HS-5 (cell line): ENCODE measurements around the gene CDK5RAP3.
"Not testable (repeated sequence)": the region's sequence is repeated elsewhere in the genome, so short reads cannot be mapped to it uniquely, and the experiment has no call there.

Experiments
- DNase-seq: peaks from one replicate; pipeline ENCODE4 v3.0.0-alpha.2; 2012; ENCODE audit warnings: low read depth

Gene CDK5RAP3

GRCh38 chr17:47998044-47998443 is 27.1 kb downstream of the CDK5RAP3 start:
- DNase-seq = no peak

- DNase-seq = no peak
Observed at GRCh38 chr17:47999582-47999981, 28.7 kb downstream of the CDK5RAP3 start.

- DNase-seq = no peak
Observed at GRCh38 chr17:48001197-48001596, 30.3 kb downstream of the CDK5RAP3 start.

- DNase-seq = not testable (repeated sequence)
Observed at GRCh38 chr17:48001657-48002056, 30.7 kb downstream of the CDK5RAP3 start.

- peak; percentile 45 for DNase-seq
Observed at GRCh38 chr17:48002266-48002915, 31.5 kb downstream of the CDK5RAP3 start.

- DNase-seq = no peak
Observed at GRCh38 chr17:48002916-48003416, 32.1 kb downstream of the CDK5RAP3 start.

GRCh38 chr17:48003417-48004151 is 32.7 kb downstream of the CDK5RAP3 start:
- no peak for DNase-seq

- DNase-seq = no peak
Observed at GRCh38 chr17:48004983-48005382, 34.1 kb downstream of the CDK5RAP3 start.

- no peak for DNase-seq
Observed at GRCh38 chr17:48006936-48007709, 36.2 kb downstream of the CDK5RAP3 start.

GRCh38 chr17:48010193-48010592 is 39.3 kb downstream of the CDK5RAP3 start:
- no peak for DNase-seq

GRCh38 chr17:48011405-48012150 is 40.7 kb downstream of the CDK5RAP3 start:
- peak; percentile 26 for DNase-seq

- DNase-seq = no peak
Observed at GRCh38 chr17:48012151-48012520, 41.2 kb downstream of the CDK5RAP3 start.

GRCh38 chr17:48012654-48013053 is 41.7 kb downstream of the CDK5RAP3 start:
- DNase-seq = no peak

GRCh38 chr17:48013876-48014594 is 43.1 kb downstream of the CDK5RAP3 start:
- no peak for DNase-seq

GRCh38 chr17:48014595-48015111 is 43.7 kb downstream of the CDK5RAP3 start:
- DNase-seq = no peak

GRCh38 chr17:48016112-48016511 is 45.2 kb downstream of the CDK5RAP3 start:
- DNase-seq = no peak

GRCh38 chr17:48017817-48018158 is 46.9 kb downstream of the CDK5RAP3 start:
- not testable (repeated sequence) for DNase-seq

GRCh38 chr17:48021934-48022333 is 51.0 kb downstream of the CDK5RAP3 start:
- DNase-seq = no peak

GRCh38 chr17:48022901-48023300 is 52.0 kb downstream of the CDK5RAP3 start:
- DNase-seq = no peak

- DNase-seq = no peak
Observed at GRCh38 chr17:48023400-48024148, 52.7 kb downstream of the CDK5RAP3 start.
